Suprapubic skin (tissue), 4 donors: Measurements from ENCODE around the gene USP38.
"Not testable (repeated sequence)": the region's sequence is repeated elsewhere in the genome, so short reads cannot be mapped to it uniquely, and the experiment has no call there.

ENCODE experiments used
- EP300 ChIP-seq: sonication (generic); formaldehyde crosslinking; IDR thresholded peaks from one replicate; pipeline ENCODE4 v1.6.1; 2017; ENCODE audit warnings: antibody characterized with exemption
- POLR2A ChIP-seq, 2 donors: fragments of 450-650 bp; IDR thresholded peaks; one replicate each; pipeline ENCODE4 v1.6.1; 2017; ENCODE audit warnings: antibody characterized with exemption in 2 of 2, mild to moderate bottlenecking in 2 of 2, moderate library complexity in 2 of 2
- POLR2AphosphoS5 ChIP-seq, 3 donors: sonication (generic); formaldehyde crosslinking; IDR thresholded peaks; one replicate each; pipeline ENCODE4 v1.6.1; 2017; ENCODE audit warnings: antibody characterized with exemption in 3 of 3
- TF ChIP-seq, protein P1 (sequence below), 2 donors: fragments of 200-600 bp in 1 of 2; fragments of 450-650 bp in 1 of 2; sonication (generic) in 1 of 2; IDR thresholded peaks; one replicate each; pipeline ENCODE4 v1.5.1; 2016 to 2019; ENCODE audit warnings: antibody characterized with exemption in 2 of 2, mild to moderate bottlenecking in 1 of 2, moderate library complexity in 1 of 2

DNA sequence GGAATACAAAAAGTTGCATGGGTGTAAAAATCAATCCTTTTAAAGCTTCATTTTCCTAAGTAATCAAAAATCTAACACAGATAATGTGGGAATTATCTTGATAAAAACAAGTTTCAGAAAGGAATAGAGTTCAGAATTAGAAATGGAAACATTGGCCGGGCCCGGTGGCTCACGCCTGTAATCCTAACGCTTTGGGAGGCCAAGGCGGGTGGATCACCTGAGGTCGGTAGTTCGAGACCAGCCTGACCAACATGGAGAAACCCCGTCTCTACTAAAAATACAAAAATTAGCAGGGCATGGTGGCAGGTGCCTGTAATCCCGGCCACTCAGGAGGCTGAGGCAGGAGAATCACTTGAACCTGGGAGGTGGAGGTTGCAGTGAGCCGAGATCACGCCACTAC is 52.5 kb downstream of the USP38 start:
- not testable (repeated sequence) for TF ChIP-seq POLR2AphosphoS5 (IDR thresholded peaks at IDR 0.05); POLR2A (IDR thresholded peaks at IDR 0.05); EP300
- TF ChIP-seq, protein P1, sequence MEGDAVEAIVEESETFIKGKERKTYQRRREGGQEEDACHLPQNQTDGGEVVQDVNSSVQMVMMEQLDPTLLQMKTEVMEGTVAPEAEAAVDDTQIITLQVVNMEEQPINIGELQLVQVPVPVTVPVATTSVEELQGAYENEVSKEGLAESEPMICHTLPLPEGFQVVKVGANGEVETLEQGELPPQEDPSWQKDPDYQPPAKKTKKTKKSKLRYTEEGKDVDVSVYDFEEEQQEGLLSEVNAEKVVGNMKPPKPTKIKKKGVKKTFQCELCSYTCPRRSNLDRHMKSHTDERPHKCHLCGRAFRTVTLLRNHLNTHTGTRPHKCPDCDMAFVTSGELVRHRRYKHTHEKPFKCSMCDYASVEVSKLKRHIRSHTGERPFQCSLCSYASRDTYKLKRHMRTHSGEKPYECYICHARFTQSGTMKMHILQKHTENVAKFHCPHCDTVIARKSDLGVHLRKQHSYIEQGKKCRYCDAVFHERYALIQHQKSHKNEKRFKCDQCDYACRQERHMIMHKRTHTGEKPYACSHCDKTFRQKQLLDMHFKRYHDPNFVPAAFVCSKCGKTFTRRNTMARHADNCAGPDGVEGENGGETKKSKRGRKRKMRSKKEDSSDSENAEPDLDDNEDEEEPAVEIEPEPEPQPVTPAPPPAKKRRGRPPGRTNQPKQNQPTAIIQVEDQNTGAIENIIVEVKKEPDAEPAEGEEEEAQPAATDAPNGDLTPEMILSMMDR (IDR thresholded peaks at IDR 0.05), result not testable (repeated sequence)
